Loucy (cell line): ENCODE data around the gene GCNT2.

Experiments used
- EZH2phosphoT487 ChIP-seq: fragments of 200-600 bp; IDR thresholded peaks from 2 replicates; pipeline ENCODE4 v1.6.1; 2018; ENCODE audit warnings: antibody characterized with exemption, mild to moderate bottlenecking, moderate library complexity, borderline replicate concordance
- TF ChIP-seq, protein P1 (sequence below): fragments of 200-600 bp; sonication (generic); conservative IDR thresholded peaks from 2 replicates; pipeline ENCODE4 v1.5.1; 2014; ENCODE audit warnings: mild to moderate bottlenecking, antibody characterized with exemption, low read length

DNA sequence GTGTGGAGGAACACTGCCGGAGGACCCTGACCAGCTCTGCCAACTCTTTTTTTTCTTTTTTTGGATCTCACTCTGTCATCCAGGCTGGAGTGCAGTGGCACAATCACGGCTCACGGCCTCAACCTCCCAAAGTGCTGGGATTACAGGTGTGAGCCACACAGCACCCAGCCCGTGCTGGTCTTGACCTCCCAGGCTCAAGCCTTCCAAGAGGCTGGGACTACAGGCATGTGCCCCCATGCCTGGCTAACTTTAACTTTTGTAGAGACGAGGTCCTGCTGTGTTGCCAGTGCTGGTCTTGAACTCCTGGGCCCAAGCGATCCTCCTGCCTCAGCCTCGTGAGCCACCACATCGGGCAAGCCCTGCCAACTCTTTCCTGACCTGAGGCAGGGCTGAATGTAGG, 11.2 kb downstream of the GCNT2 start:
- no peak for TF ChIP-seq EZH2phosphoT487
- TF ChIP-seq, protein P1, sequence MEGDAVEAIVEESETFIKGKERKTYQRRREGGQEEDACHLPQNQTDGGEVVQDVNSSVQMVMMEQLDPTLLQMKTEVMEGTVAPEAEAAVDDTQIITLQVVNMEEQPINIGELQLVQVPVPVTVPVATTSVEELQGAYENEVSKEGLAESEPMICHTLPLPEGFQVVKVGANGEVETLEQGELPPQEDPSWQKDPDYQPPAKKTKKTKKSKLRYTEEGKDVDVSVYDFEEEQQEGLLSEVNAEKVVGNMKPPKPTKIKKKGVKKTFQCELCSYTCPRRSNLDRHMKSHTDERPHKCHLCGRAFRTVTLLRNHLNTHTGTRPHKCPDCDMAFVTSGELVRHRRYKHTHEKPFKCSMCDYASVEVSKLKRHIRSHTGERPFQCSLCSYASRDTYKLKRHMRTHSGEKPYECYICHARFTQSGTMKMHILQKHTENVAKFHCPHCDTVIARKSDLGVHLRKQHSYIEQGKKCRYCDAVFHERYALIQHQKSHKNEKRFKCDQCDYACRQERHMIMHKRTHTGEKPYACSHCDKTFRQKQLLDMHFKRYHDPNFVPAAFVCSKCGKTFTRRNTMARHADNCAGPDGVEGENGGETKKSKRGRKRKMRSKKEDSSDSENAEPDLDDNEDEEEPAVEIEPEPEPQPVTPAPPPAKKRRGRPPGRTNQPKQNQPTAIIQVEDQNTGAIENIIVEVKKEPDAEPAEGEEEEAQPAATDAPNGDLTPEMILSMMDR: no peak
